GM06990 (cell line): ENCODE results near the gene MYO5B.

Experiments
- DNase-seq: peaks from one replicate; pipeline ENCODE4 v3.0.0-alpha.2; 2011; ENCODE audit not compliant: insufficient read length; ENCODE audit errors: extremely low read depth
- H3K27me3 ChIP-seq: replicated peaks from 2 replicates; pipeline ENCODE4 v1.6.0; 2011; ENCODE audit warnings: low read length; ENCODE audit not compliant: control insufficient read depth, insufficient read depth
- H3K36me3 ChIP-seq: 2 replicates; pipeline ENCODE4 v1.5.1; 2011; ENCODE audit warnings: low read length; ENCODE audit not compliant: control insufficient read depth, insufficient read depth
- H3K4me3 ChIP-seq: replicated peaks from 2 replicates; pipeline ENCODE4 v1.5.1; 2011; ENCODE audit warnings: low read depth, mild to moderate bottlenecking, control low read depth, low read length
- CTCF ChIP-seq: IDR thresholded peaks from 2 replicates; pipeline ENCODE4 v1.5.1; 2011; ENCODE audit warnings: low read length, control low read depth, mild to moderate bottlenecking, inconsistent platforms; ENCODE audit not compliant: insufficient read depth, poor library complexity, severe bottlenecking

The MYO5B gene

GRCh38 chr18:50167966-50168365 is 27.0 kb downstream of the MYO5B start:
- Histone ChIP-seq H3K27me3 (no peaks in the 10 kb centered on the region), H3K36me3 (no peaks in the 10 kb centered on the region), H3K4me3 (no peak overlapping the region)
- no peak for DNase-seq
- no peak for TF ChIP-seq CTCF

GRCh38 chr18:50166901-50167300 is 28.0 kb downstream of the MYO5B start:
- TF ChIP-seq CTCF = no peak
- no peak for DNase-seq

GRCh38 chr18:50163505-50163904 is 31.4 kb downstream of the MYO5B start:
- TF ChIP-seq CTCF = no peak
- no peaks in the 10 kb centered on the region for H3K36me3 ChIP-seq
- no peak for DNase-seq
- H3K27me3 ChIP-seq = no peaks in the 10 kb centered on the region; the same call in 1 of the 2 replicates
- no peak overlapping the region for H3K4me3 ChIP-seq

More at GRCh38 chr18:50166901-50167300, 28.0 kb downstream of the MYO5B start:
- H3K4me3 ChIP-seq = no peak overlapping the region
- no peaks in the 10 kb centered on the region for H3K27me3 ChIP-seq
- H3K36me3 ChIP-seq = no peaks in the 10 kb centered on the region

GRCh38 chr18:50162486-50163304 is 32.3 kb downstream of the MYO5B start:
- no peak for TF ChIP-seq CTCF
- Histone ChIP-seq H3K36me3 (no peaks in the 10 kb centered on the region), H3K27me3 (no peaks in the 10 kb centered on the region; the same call in 1 of the 2 replicates), H3K4me3 (no peak overlapping the region)
- DNase-seq = no peak

GRCh38 chr18:50161597-50162205 is 33.2 kb downstream of the MYO5B start:
- Histone ChIP-seq H3K27me3 (no peaks in the 10 kb centered on the region; the same call in 1 of the 2 replicates), H3K4me3 (no peak overlapping the region), H3K36me3 (no peaks in the 10 kb centered on the region)
- DNase-seq = no peak
- no peak for TF ChIP-seq CTCF
